CD4-positive, alpha-beta T cell treated with Interleukin-10 for 1 hour (primary cell): ENCODE results near the gene PTGES2.
A peak's percentile ranks its signal among the peaks of the same experiment; 100 is the strongest.

Source experiments
- DNase-seq: peaks from one replicate; pipeline ENCODE4 v3.0.0-alpha.2; 2020

The PTGES2 gene

DNA sequence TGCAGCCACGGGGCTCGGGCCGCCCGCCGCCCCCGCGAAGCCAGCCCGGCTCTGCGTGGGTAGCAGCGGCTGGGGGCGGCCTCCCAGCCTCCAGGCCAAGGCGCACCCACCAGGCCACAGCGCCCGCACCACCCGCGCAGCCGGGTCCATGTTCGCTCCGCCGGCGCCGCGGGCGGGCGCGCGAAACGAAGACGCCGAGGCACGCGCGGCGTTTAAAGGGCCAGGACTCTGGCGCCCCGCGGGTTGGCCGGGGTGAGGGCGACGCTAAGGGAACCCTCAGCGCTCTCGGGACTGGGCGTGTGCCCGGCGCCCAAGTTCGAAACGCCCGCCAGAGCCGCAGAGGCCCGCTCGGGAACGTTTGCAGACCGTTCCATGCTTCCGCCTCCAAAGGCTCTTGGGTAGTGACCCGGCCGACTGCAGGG lies at the start of gene PTGES2:
PTGES2 (minus strand) TSS at position 162 of the 422 bp plus-strand sequence; CDS start at position 150, 12 bp downstream.
- DNase-seq = peak; percentile 87

DNA sequence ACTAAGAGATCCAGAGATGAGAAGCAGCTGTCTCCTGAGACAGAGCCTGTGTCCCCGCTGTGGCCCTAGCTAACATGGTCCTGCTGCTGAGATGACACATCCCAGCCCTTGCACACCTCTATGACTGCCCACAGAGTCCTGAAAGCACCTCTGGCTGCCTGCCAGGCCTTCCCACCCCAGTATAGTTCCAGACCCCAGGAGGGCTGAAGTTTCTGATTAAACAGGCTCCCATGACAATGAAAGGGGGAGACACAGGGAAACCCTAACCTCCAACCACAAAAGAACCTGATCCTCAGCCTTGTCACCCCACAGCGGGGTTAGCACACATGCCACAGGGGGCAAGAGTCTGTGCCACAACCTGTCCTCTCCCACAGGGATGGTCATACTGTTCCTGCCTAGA lies 48.2 kb upstream of the PTGES2 start:
- DNase-seq = no peak

GRCh38 chr9:128175102-128175563 lies 47.6 kb upstream of the PTGES2 start:
- DNase-seq = no peak

GRCh38 chr9:128174062-128174461 lies 46.5 kb upstream of the PTGES2 start:
- DNase-seq = no peak

- DNase-seq = no peak
These were observed 42.4 kb upstream of the PTGES2 start for GRCh38 chr9:128169925-128170324.

GRCh38 chr9:128169492-128169891 lies 42.0 kb upstream of the PTGES2 start:
- no peak for DNase-seq

DNA sequence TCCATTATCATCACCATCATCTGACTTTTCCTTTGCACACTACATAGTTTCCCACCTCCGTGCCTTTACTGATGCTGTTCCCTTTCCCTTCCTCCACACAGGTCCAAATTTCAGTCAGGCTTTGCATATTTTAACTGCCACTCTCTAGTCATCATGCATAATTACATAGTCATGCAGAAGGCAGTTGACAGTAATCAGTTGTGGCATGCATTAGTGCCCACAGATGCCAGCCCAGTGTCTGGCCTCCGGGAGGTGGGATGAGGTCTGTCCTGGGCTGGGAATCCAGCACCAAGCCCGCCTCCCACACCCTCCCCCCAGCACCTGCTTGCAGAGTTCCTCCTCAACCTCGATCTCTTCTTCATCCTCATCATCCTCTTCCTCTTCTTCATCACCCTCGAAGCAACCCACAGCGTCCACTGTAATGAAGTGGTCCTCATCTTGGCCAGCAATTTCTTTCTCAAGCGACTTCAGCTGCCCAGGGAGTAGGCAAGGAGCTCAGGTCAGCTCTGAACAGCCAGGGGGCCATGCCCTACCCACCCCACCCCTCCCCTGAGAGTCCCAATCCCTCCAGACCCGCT lies 41.3 kb upstream of the PTGES2 start:
- DNase-seq = no peak

- DNase-seq = no peak
These were observed 39.7 kb upstream of the PTGES2 start for GRCh38 chr9:128167209-128167608.

- no peak for DNase-seq
These were observed 38.6 kb upstream of the PTGES2 start for GRCh38 chr9:128166169-128166568.

DNA sequence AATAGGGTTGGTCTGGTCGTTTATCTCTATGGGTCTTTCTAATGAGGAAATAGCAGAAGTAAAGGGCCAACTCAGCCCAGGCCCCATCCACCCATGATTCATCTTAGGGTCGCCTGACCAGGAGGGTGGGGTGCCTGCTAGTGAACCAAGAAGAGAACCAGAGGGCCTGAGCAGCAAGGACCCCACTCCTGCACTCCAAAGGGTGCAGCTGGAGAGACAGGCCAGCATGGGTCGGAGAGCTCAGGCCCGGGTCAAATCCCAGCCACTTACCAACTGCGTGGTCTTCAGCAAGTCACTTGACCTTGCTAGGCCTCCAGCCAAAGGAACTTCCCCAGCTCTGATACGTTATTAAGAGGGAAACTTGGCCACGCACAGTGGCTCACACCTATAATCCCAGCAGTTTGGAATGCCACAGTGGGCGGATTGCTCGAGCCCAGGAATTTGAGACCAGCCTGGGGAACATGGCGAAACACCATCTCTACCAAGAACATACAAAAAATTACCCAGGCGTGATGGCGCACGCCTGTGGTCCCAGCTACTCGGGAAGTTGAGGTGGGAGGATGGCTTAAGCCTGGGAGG lies 36.9 kb upstream of the PTGES2 start:
- no peak for DNase-seq

DNA sequence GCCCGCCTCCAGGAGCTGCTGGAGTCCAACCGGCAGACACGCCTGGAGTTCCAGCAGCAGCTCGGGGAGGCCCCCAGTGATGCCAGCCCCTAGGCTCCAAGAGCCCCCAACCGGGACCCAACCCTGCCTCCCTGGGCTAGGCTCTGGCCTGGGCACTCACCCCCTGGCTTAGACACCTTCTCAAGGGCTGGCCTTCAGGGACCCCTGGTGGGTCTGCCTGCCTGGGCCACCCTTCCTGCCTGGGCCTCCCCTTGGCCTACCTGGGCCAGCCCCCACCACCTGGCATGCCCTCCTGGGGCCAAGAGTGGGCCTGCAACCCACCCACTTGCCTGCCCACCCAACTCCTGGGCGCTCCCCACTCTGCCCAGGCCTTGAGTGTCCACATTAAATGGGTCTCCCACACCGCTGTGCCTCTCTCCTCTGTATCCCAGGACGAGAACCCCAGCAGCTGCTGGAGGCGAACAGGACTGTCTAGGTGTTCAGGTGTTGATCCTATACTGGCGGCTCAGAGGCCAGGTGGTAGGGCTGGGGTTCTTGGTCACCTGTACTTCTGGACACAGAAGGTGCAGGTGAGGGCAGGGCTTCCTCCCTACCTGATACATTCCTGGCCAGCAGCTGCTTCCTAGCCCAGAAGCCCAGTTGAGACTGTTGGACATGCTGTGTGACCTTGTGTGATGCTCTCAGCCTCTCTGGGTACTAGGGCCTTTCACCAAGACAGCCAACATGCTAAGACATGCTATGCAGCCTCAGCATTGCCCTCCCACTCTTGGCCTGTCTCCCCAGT lies 36.2 kb upstream of the PTGES2 start:
- no peak for DNase-seq

DNA sequence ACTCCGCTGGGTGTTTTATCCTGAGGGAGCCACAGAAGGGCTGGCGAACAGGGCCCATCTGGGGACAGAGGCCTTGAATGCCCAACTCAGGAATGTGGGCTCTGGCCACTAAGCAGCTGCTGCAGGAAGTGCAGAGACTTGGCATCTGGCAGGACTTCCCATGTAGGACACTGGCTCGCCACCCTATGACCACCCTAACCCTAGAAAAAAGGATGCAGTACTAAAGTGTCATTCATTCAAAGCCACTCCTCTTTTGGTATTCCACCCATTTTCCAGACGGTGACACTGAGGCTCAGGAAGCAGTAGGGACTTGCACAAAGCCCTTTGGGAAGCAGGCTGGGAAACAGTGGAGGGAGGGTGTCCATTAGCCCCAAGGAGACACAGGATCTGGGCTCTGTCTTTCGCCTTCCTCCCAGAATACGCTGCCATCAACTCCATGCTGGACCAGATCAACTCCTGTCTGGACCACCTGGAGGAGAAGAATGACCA lies 35.5 kb upstream of the PTGES2 start:
- no peak for DNase-seq

- no peak for DNase-seq
These were observed 34.9 kb upstream of the PTGES2 start for GRCh38 chr9:128162215-128163026.

GRCh38 chr9:128161215-128161902 lies 33.8 kb upstream of the PTGES2 start:
- DNase-seq = no peak

- peak; percentile 13 for DNase-seq
These were observed 33.1 kb upstream of the PTGES2 start for GRCh38 chr9:128160603-128160987.

DNA sequence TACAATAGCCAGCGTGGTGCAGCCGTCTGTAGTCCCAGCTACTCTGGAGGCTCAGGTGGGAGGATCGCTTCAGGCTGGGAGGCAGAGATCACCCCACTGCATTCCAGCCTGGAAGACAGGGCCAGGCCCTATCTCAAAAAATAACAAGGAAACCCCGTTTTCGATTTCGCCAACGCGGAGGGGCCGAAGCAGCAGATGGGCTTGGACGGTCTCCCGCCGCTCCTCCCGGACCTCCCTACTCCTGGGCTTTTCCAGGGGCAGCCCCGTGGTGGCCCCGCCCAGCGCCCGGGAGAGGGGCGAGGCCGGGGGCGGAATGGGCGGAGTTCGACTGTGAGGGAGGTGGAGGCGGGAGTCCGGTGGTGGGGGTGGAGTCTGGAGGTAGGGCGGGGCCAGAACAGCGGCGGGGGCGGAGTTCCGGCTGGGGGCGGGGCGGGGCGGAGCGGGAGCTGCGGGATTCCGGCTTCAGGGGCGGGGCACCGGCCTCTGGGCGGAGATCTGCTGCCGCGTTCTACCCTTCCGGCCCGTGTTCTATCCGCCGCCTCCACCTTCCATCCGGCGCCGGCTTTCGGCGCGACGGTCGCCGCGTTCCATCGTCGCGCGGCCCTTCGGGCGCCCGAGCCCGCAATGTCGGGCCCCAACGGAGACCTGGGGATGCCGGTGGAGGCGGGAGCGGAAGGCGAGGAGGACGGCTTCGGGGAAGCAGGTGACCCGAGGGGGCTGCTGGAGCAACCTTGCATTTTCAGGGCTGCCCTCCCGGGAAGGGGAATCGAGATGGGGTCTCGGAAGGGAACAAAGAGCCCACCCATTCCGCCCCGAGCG lies 32.5 kb upstream of the PTGES2 start, which contains the start of gene BBLN:
BBLN (plus strand) TSS at position 482 of the 819 bp plus-strand sequence; CDS start at position 625, 143 bp downstream.
- DNase-seq = peak; percentile 94

GRCh38 chr9:128159522-128159783 lies 31.9 kb upstream of the PTGES2 start:
- DNase-seq = peak; percentile 75

DNA sequence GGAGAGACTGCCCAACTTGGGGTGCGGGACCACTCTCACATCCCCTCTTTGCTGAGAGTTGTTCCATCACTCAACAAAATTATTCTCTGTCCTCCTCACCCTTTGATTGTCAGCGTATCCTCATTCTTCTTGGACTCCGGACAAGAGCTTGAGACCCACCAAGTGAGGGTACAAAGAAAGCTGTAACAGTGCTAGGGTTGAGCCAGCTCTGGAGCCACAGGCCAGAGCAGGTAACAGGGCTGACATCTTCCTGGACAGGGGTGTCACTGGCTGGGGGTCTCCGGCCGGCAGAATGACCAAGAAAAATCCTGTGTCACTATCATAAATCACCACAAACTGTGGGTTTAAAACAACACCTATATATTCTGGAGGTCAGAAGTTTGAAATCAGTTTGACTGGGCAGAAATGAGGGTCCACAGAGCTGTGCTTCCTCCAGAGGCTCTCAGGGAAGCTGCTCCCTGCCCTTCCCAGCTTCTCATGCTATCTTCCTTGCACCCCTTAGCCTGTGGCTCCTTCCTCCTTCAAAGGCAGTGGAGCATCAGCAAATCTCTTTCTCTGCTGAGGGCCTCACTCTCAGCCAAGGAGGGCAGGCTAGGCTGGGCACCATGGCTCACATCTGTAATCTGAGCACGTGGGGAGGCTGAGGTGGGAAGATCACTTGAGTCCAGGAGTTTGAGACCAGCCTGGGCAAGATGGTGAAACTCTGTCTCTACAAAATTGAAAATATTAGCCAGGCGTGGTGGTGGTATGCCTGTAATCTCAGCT lies 28.4 kb upstream of the PTGES2 start:
- no peak for DNase-seq

- no peak for DNase-seq
These were observed 26.6 kb upstream of the PTGES2 start for GRCh38 chr9:128153947-128154695.
